Hair follicle dermal papilla cell (primary cell): ENCODE results near the gene PVALB. TPM values are rescaled to one million over a fixed set of nuclear protein-coding genes. Genes with fewer than 3 reads are reported as not detected.

ENCODE experiments used
- total RNA-seq: library from RNA; depleted of rRNA; stranded (reverse); fragments of >200 nt; gene quantifications from 2 replicates; pipeline ENCODE4 v1.2.3, GENCODE V29; 2012

Gene PVALB
- not detected in 2 replicates for total RNA-seq

GRCh38 chr22:36816636-36817524 lies at the start of gene PVALB:
PVALB (minus strand) TSS chr22:36817035; CDS start chr22:36817005, 30 bp downstream.

GRCh38 chr22:36860821-36861659 lies 44.2 kb upstream of the PVALB start, which contains the start of gene NCF4:
NCF4 (plus strand) TSS chr22:36861006; CDS start chr22:36861172, 166 bp downstream.

GRCh38 chr22:36775964-36776669 lies 40.7 kb downstream of the PVALB start, which contains the start of gene IFT27:
IFT27 (minus strand) TSS chr22:36776119; CDS start chr22:36775707, 412 bp downstream.

Other genes with a start within 250 kb of the PVALB start
- not detected in 2 replicates for gene CACNG2, start 113.3 kb downstream of the PVALB start, total RNA-seq
- 12.8 and 20.6 TPM in 2 replicates for gene IFT27, start 40.9 kb downstream of the PVALB start, total RNA-seq
- not detected in 2 replicates for gene NCF4, start 44.0 kb upstream of the PVALB start, total RNA-seq
- gene CSF2RB, start 96.6 kb upstream of the PVALB start, total RNA-seq: 0.24 TPM in 1 of 2 replicates, not detected in the other
- gene TST, start 202.4 kb upstream of the PVALB start, total RNA-seq: 23.4 and 24.0 TPM in 2 replicates
- 69.0 and 72.3 TPM in 2 replicates for gene MPST, start 202.7 kb upstream of the PVALB start, total RNA-seq
- gene KCTD17, start 234.7 kb upstream of the PVALB start, total RNA-seq: 26.8 and 30.2 TPM in 2 replicates